HepG2 (cell line): Measurements from ENCODE around the gene FAM174C. TPM values are rescaled to one million over a fixed set of nuclear protein-coding genes. Genes with fewer than 3 reads are reported as not detected.

ENCODE experiments used
- ATAC-seq: fragments of 200-7000 bp; cut with Tn5 transposase; 3 replicates; pipeline ENCODE4 v1.9.1; 2020; ENCODE audit warnings: mild to moderate bottlenecking, moderate library complexity
- BruUV-seq: library from RNA; stranded (reverse); fragments of 400-500 nt; replicated peaks from 2 replicates; lab custom pipeline; 2021; lab: Mats Ljungman, UMichigan
- CTCF ChIA-PET: fragments of 300-600 bp; formaldehyde crosslinking; extraction: SDS; loops from one replicate; lab custom pipeline; 2021; ENCODE audit warnings: low total read pairs, inconsistent platforms, low intra/inter-chr PET ratio; lab: Yijun Ruan, JAX
- POLR2A ChIA-PET: fragments of 350-600 bp; sonication (Branson Sonifier 250); formaldehyde crosslinking; loops from one replicate; lab custom pipeline; 2020; ENCODE audit warnings: antibody characterized with exemption, inconsistent platforms; lab: Yijun Ruan, JAX
- DNase-seq: peaks from one replicate; pipeline ENCODE4 v3.0.0-alpha.2; 2015; ENCODE audit warnings: low spot score
- FAIRE-seq: peaks from 3 replicates; lab custom pipeline; 2011; peaks lifted over from hg19 to GRCh38; lab: Jason Lieb, UNC
- H2AFZ ChIP-seq: one replicate; pipeline ENCODE4 v1.6.1; 2011; ENCODE audit warnings: low read length, inconsistent platforms
- H3K27ac ChIP-seq: fragments of 300-600 bp; 3 replicates; pipeline ENCODE4 v1.8.0; 2011; ENCODE audit warnings: mixed run types, mild to moderate bottlenecking, mixed read lengths, low read length, inconsistent platforms; ENCODE audit not compliant: insufficient read depth; ENCODE audit errors: extremely low read length
- H3K27me3 ChIP-seq, 2 experiments: fragments of 200-600 bp in 1 of 2; 2 replicates in 1 of 2; 3 replicates in 1 of 2; pipeline versions ENCODE4 v1.6.0 to v1.8.0; 2011; ENCODE audit warnings: low read length in 2 of 2, mild to moderate bottlenecking in 2 of 2, moderate library complexity in 2 of 2, inconsistent platforms in 1 of 2; ENCODE audit not compliant: insufficient read depth in 2 of 2, control insufficient read depth in 1 of 2
- H3K36me3 ChIP-seq, 2 experiments: fragments of 200-600 bp in 1 of 2; replicated peaks in 1 of 2; 2 replicates in 1 of 2; 3 replicates in 1 of 2; pipeline versions ENCODE4 v1.5.1 to v1.8.0; 2011; ENCODE audit warnings: low read length in 2 of 2, inconsistent platforms in 1 of 2; ENCODE audit not compliant: insufficient read depth in 2 of 2, control insufficient read depth in 1 of 2
- H3K4me1 ChIP-seq: 2 replicates; pipeline ENCODE4 v1.5.1; 2012; ENCODE audit warnings: low read length, inconsistent platforms; ENCODE audit not compliant: insufficient read depth
- H3K4me2 ChIP-seq: 2 replicates; pipeline ENCODE4 v1.6.0; 2011; ENCODE audit warnings: low read depth, low read length, inconsistent platforms
- H3K4me3 ChIP-seq, 3 experiments: fragments of 200-600 bp in 1 of 3; sonication (generic), shearing (Covaris generic) in 1 of 3; replicated peaks in 1 of 3; 2 replicates each; pipeline ENCODE4 v1.5.1; 2011 to 2016; ENCODE audit warnings: low read length in 3 of 3, inconsistent platforms in 2 of 3, low read depth in 2 of 3, mild to moderate bottlenecking in 2 of 3, control low read depth in 1 of 3, mixed read lengths in 1 of 3; ENCODE audit not compliant: insufficient read depth in 1 of 3
- H3K79me2 ChIP-seq: one replicate; pipeline ENCODE4 v1.6.1; 2011; ENCODE audit warnings: low read length, inconsistent platforms; ENCODE audit not compliant: insufficient read depth
- H3K9ac ChIP-seq: 2 replicates; pipeline ENCODE4 v1.6.0; 2011; ENCODE audit warnings: mild to moderate bottlenecking, low read depth, low read length, inconsistent platforms; ENCODE audit not compliant: insufficient read depth
- H3K9me3 ChIP-seq: 2 replicates; pipeline ENCODE4 v1.5.1; 2012; ENCODE audit warnings: mild to moderate bottlenecking, low read length
- H4K20me1 ChIP-seq: 2 replicates; pipeline ENCODE4 v1.6.0; 2011; ENCODE audit warnings: inconsistent platforms, mild to moderate bottlenecking, low read length, moderate library complexity; ENCODE audit not compliant: insufficient read depth
- AHDC1 ChIP-seq: sonication (generic); formaldehyde crosslinking; IDR thresholded peaks from 2 replicates; pipeline ENCODE4 v1.5.1; 2020; ENCODE audit warnings: mild to moderate bottlenecking, missing genetic modification reagents, borderline replicate concordance
- ARID3A ChIP-seq: IDR thresholded peaks from 2 replicates; pipeline ENCODE4 v1.6.1; 2012; ENCODE audit warnings: low read depth, low read length, improper control_type of control experiment
- BCL3 ChIP-seq: sonication (generic); formaldehyde crosslinking; IDR thresholded peaks from 2 replicates; pipeline ENCODE4 v1.5.1; 2020; ENCODE audit warnings: mild to moderate bottlenecking, missing genetic modification reagents, moderate library complexity
- FOXA3 ChIP-seq: IDR thresholded peaks from 2 replicates; pipeline ENCODE4 v1.6.1; 2016; ENCODE audit warnings: missing genetic modification reagents, missing compliant biosample characterization
- KAT8 ChIP-seq: IDR thresholded peaks from 2 replicates; pipeline ENCODE4 v1.6.1; 2016; ENCODE audit warnings: missing genetic modification reagents, missing compliant biosample characterization
- KDM2A ChIP-seq: sonication (generic); formaldehyde crosslinking; IDR thresholded peaks from 2 replicates; pipeline ENCODE4 v1.4.0; 2020; ENCODE audit warnings: low read depth, missing genetic modification reagents, borderline replicate concordance
- SNAPC5 ChIP-seq: sonication (generic); formaldehyde crosslinking; IDR thresholded peaks from 2 replicates; pipeline ENCODE4 v1.8.1; 2023; ENCODE audit warnings: mild to moderate bottlenecking, missing genetic modification reagents, borderline replicate concordance
- SP2 ChIP-seq: sonication (generic); formaldehyde crosslinking; IDR thresholded peaks from 2 replicates; pipeline ENCODE4 v1.5.1; 2020; ENCODE audit warnings: mild to moderate bottlenecking, missing genetic modification reagents
- YEATS2 ChIP-seq: sonication (generic); formaldehyde crosslinking; IDR thresholded peaks from 2 replicates; pipeline ENCODE4 v1.4.0; 2020; ENCODE audit warnings: missing genetic modification reagents, borderline replicate concordance
- ZNF354B ChIP-seq: sonication (generic); formaldehyde crosslinking; IDR thresholded peaks from 2 replicates; pipeline ENCODE4 v1.8.0; 2022; ENCODE audit warnings: mild to moderate bottlenecking, missing genetic modification reagents
- ZNF572 ChIP-seq: sonication (generic); formaldehyde crosslinking; IDR thresholded peaks from 2 replicates; pipeline ENCODE4 v1.5.1; 2020; ENCODE audit warnings: mild to moderate bottlenecking, missing genetic modification reagents
- ZNF615 ChIP-seq: sonication (generic); formaldehyde crosslinking; IDR thresholded peaks from 2 replicates; pipeline ENCODE4 v1.5.0; 2020; ENCODE audit warnings: mild to moderate bottlenecking, missing genetic modification reagents, borderline replicate concordance
- ZNF841 ChIP-seq: sonication (generic); formaldehyde crosslinking; IDR thresholded peaks from 2 replicates; pipeline ENCODE4 v1.8.1; 2023; ENCODE audit warnings: missing genetic modification reagents, borderline replicate concordance
- ZSCAN20 ChIP-seq: sonication (generic); formaldehyde crosslinking; IDR thresholded peaks from 2 replicates; pipeline ENCODE4 v1.4.0; 2020; ENCODE audit warnings: missing genetic modification reagents, mild to moderate bottlenecking, borderline replicate concordance
- WGBS: methylation state at CpG from one replicate; pipeline ENCODE4 v1.1.6; 2017; ENCODE audit warnings: low lambda C conversion rate; 5-methylcytosine and 5-hydroxymethylcytosine counted together
- in situ Hi-C: cut with HindIII; loops from 2 replicates; pipeline ENCODE4 v1.10.0; 2017; ENCODE audit warnings: low pct_unique_long_range_greater_than_20kb; ENCODE audit not compliant: extremely low pct_ligation_motif_present
- intact Hi-C: fragments of 100-400 bp; cut with micrococcal nuclease; formaldehyde crosslinking; loops from one replicate; pipeline ENCODE4 v1.10.0; 2022; ENCODE audit not compliant: unreplicated experiment
- polyA plus RNA-seq, 8 experiments: library from polyadenylated mRNA; depleted of rRNA in 3 of 8; stranded (reverse) in 7 of 8; unstranded in 1 of 8; fragments of >200 nt; fragmentation: Illumina TruSeq in 4 of 8; extraction: Trizol in 4 of 8; gene quantifications; 2 replicates each; pipeline versions ENCODE4 v1.2.1 to v1.2.3, GENCODE V29; 2011 to 2016; ENCODE audit warnings: low read depth in 4 of 8, missing spikeins in 1 of 8, mixed read lengths in 1 of 8; ENCODE audit not compliant: insufficient read depth in 1 of 8
- total RNA-seq, 5 experiments: library from RNA; depleted of rRNA; stranded (reverse); fragments of >200 nt; fragmentation: Illumina TruSeq; extraction: Trizol; gene quantifications; 2 replicates each; pipeline ENCODE4 v1.2.3, GENCODE V29; 2016; ENCODE audit warnings: low read depth in 1 of 5

The FAM174C gene
- total and polyA plus RNA-seq, 2 of the 13 experiments (the other 11 are each of a cell fraction or from before 2014, with no cell fraction given): 19.5 to 31.3 TPM

GRCh38 chr19:1261798-1262622, 13.3 kb upstream of the FAM174C start:
- peak; percentile 48 for DNase-seq
- Histone ChIP-seq H3K36me3 (peaks cover 2 to 10% of the 10 kb centered on the region in 2 experiments; a peak in 1 of 5 replicates), H4K20me1 (peaks cover 23% of the 10 kb centered on the region; the same call in 1 of the 2 replicates), H2AFZ (no peak overlapping the region), H3K4me2 (peak overlapping the region; percentile 98), H3K27me3 (no peaks in the 10 kb centered on the region), H3K4me1 (peaks cover 72% of the 10 kb centered on the region), H3K9me3 (no peaks in the 10 kb centered on the region), H3K79me2 (peaks cover 3% of the 10 kb centered on the region), H3K27ac (peak overlapping the region; percentile 81), H3K4me3 (peak overlapping the region; percentile 71 to 81 (median 80)), H3K9ac (peak overlapping the region; percentile 78)
- ATAC-seq: peak; percentile 5
- POLR2A ChIA-PET: interaction anchor here (1.3 to 13.7 kb wide), 7 partner anchors 3 to 23 kb away, joined by 4 to 668 read pairs (median 9); partner anchors contain the start of genes ATP5F1D, CIRBP, FAM174C and MIDN
- in situ Hi-C loops: no loop called here
- intact Hi-C loops: no loop called here
- 0% methylated on average over 8 of the region's 28 CpGs for WGBS
- no peak for FAIRE-seq
- CTCF ChIA-PET: no interaction called here
- BruUV-seq: no TSS peak
- TF ChIP-seq ZNF841 (CRISPR knock-in tag) (no peak), ZSCAN20 (CRISPR knock-in tag) (no peak), ZNF354B (no peak), SP2 (CRISPR knock-in tag) (peak; percentile 36; the same call in 1 of the 2 replicates), BCL3 (CRISPR knock-in tag) (0 out of 2 replicates have a peak, but pooled peaks have one; percentile 35), FOXA3 (CRISPR knock-in tag) (no peak), ZNF572 (CRISPR knock-in tag) (no peak), KAT8 (CRISPR knock-in tag) (0 out of 2 replicates have a peak, but pooled peaks have one; percentile 19), ZNF615 (no peak), ARID3A (no peak), SNAPC5 (CRISPR knock-in tag) (no peak), YEATS2 (CRISPR knock-in tag) (no peak), KDM2A (peak; percentile 47; the same call in 1 of the 2 replicates), AHDC1 (no peak)
